ENCODE data around the gene EHD1.
A peak's percentile ranks its signal among the peaks of the same experiment; 100 is the strongest.

EHD1 gene

GRCh38 chr11:64841592-64842365, 36.6 kb downstream of the EHD1 start:
- DNase-seq = no peak

- peak; percentile 52 for DNase-seq
Measured at GRCh38 chr11:64839887-64840782, 38.3 kb downstream of the EHD1 start.

- no peak for DNase-seq
Measured at GRCh38 chr11:64839335-64839734, 39.1 kb downstream of the EHD1 start.

- no peak for DNase-seq
Measured at GRCh38 chr11:64838600-64839334, 39.7 kb downstream of the EHD1 start.

- DNase-seq = no peak
Measured at GRCh38 chr11:64837887-64838351, 40.5 kb downstream of the EHD1 start.

- DNase-seq = no peak
Measured at GRCh38 chr11:64836448-64837072, 41.9 kb downstream of the EHD1 start.

- peak; percentile 53 for DNase-seq
Measured at GRCh38 chr11:64835616-64836447, 42.6 kb downstream of the EHD1 start.

GRCh38 chr11:64834723-64835615, 43.5 kb downstream of the EHD1 start:
- DNase-seq = peak; percentile 88

- DNase-seq = no peak
Measured at GRCh38 chr11:64834031-64834722, 44.2 kb downstream of the EHD1 start.

GRCh38 chr11:64833509-64833908, 44.9 kb downstream of the EHD1 start:
- DNase-seq = no peak

GRCh38 chr11:64833198-64833502, 45.3 kb downstream of the EHD1 start:
- DNase-seq = no peak

GRCh38 chr11:64832467-64833197, 45.8 kb downstream of the EHD1 start:
- DNase-seq = no peak

GRCh38 chr11:64831411-64831891, 47.0 kb downstream of the EHD1 start:
- DNase-seq = no peak

GRCh38 chr11:64829536-64830251, 48.7 kb downstream of the EHD1 start:
- DNase-seq = no peak

- no peak for DNase-seq
Measured at GRCh38 chr11:64827451-64827839, 51.0 kb downstream of the EHD1 start.

- no peak for DNase-seq
Measured at GRCh38 chr11:64826578-64827450, 51.6 kb downstream of the EHD1 start.

- DNase-seq = no peak
Measured at GRCh38 chr11:64826062-64826461, 52.4 kb downstream of the EHD1 start.

Measured in DMS53 (cell line).